LNCaP clone FGC (cell line): Measurements from ENCODE around the gene TTC16.

Experiments used
- DNase-seq: peaks from one replicate; pipeline ENCODE4 v3.0.0-alpha.2; 2011; ENCODE audit warnings: low read depth
- H3K4me3 ChIP-seq: 2 replicates; pipeline ENCODE4 v1.5.1; 2011; ENCODE audit warnings: mild to moderate bottlenecking, low read depth, low read length, control low read depth
- CTCF ChIP-seq: IDR thresholded peaks from 2 replicates; pipeline ENCODE4 v1.5.1; 2012; ENCODE audit warnings: mild to moderate bottlenecking; ENCODE audit not compliant: control insufficient read depth, insufficient read depth; ENCODE audit errors: extremely low read depth

The TTC16 gene

GRCh38 chr9:127730799-127731410 is 15.0 kb downstream of the TTC16 start:
- TF ChIP-seq CTCF, result no peak
- DNase-seq, result no peak
- no peak overlapping the region for H3K4me3 ChIP-seq

- no peak for TF ChIP-seq CTCF
- DNase-seq, result no peak
- H3K4me3 ChIP-seq, result no peak overlapping the region
Observed at GRCh38 chr9:127731938-127732337, 16.1 kb downstream of the TTC16 start.

DNA sequence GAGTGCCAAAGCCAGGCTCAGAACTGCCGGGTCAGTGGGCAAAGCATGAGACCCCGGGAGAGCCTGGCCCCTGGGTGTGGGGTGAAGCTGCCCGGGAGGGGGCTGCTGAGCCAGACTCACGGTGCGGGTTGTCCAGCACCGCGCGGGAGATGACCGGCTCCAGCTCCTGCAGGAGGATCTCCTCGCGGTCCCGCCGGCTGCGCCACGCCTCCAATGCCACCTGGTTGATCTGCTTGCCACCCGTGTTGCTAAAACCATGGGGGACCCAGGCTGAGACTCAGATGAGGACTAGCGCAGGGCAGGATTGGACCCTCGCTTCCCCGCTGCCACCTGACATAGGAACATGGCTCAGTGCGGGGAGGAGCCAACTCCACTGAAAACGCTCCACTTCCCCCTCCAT is 16.6 kb downstream of the TTC16 start:
- H3K4me3 ChIP-seq, result no peak overlapping the region
- no peak for TF ChIP-seq CTCF
- DNase-seq, result no peak

DNA sequence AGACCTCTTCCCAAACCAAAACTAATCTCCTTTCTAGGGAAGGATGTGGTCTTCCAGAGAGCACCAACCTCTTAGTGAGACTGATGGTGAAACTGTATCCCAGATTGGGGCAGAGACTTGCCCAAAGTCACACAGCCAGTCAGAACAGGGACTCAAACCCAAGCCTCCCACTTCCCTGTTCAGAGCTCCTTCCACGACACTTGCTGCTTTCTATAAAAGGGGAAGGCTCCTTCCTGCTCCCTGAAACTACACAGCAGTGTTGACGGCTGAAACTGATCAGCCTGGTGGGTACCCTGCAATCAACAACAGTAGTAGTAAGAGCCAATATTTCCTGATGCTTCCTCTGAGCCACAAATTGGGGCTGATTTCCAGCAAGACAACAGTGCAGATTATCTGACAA is 17.7 kb downstream of the TTC16 start:
- no peak for TF ChIP-seq CTCF
- no peak for DNase-seq
- H3K4me3 ChIP-seq, result no peak overlapping the region

GRCh38 chr9:127734247-127734746 is 18.4 kb downstream of the TTC16 start:
- TF ChIP-seq CTCF, result no peak
- DNase-seq, result no peak

GRCh38 chr9:127734747-127735529 is 19.1 kb downstream of the TTC16 start, which contains the start of gene TOR2A:
TSS of gene TOR2A (minus strand) at chr9:127735294. CDS start at chr9:127735270, 24 bp downstream.
- peak; percentile 85 for DNase-seq
- peak within 1 kb of the TSS; percentile 58 for H3K4me3 ChIP-seq
- TF ChIP-seq CTCF, result peak; percentile 99

More at GRCh38 chr9:127734247-127734746, 18.4 kb downstream of the TTC16 start:
- peak overlapping the region; percentile 58 for H3K4me3 ChIP-seq
